Trophoblast cell (in vitro differentiated cells and primary cell): ENCODE data around the gene BNC1.

Experiments used
- DNase-seq, 2 donors: peaks; one replicate each; pipeline ENCODE4 v3.0.0-alpha.2; 2016
- H2AFZ ChIP-seq: 2 replicates; pipeline ENCODE4 v1.6.1; 2013; ENCODE audit warnings: low read length, moderate library complexity, mild to moderate bottlenecking; ENCODE audit not compliant: insufficient read depth, poor library complexity
- H2AK5ac ChIP-seq: 2 replicates; pipeline ENCODE4 v1.6.1; 2013; ENCODE audit warnings: mild to moderate bottlenecking, low read length
- H2BK120ac ChIP-seq: 2 replicates; pipeline ENCODE4 v1.6.1; 2013; ENCODE audit warnings: low read length, mild to moderate bottlenecking, moderate library complexity; ENCODE audit not compliant: insufficient read depth, poor library complexity
- H2BK12ac ChIP-seq: 2 replicates; pipeline ENCODE4 v1.6.1; 2013; ENCODE audit warnings: mild to moderate bottlenecking, low read length, moderate library complexity
- H2BK5ac ChIP-seq: 2 replicates; pipeline ENCODE4 v1.6.1; 2013; ENCODE audit warnings: low read length, low read depth, moderate library complexity, mild to moderate bottlenecking; ENCODE audit not compliant: poor library complexity
- H3K14ac ChIP-seq: 2 replicates; pipeline ENCODE4 v1.6.1; 2013; ENCODE audit warnings: mild to moderate bottlenecking, low read length
- H3K18ac ChIP-seq: 2 replicates; pipeline ENCODE4 v1.6.1; 2013; ENCODE audit warnings: mild to moderate bottlenecking, low read length
- H3K23ac ChIP-seq: 2 replicates; pipeline ENCODE4 v1.6.1; 2013; ENCODE audit warnings: low read length
- H3K27ac ChIP-seq: 2 replicates; pipeline ENCODE4 v1.5.1; 2013; ENCODE audit warnings: low read depth, mild to moderate bottlenecking, inconsistent platforms, low read length, moderate library complexity
- H3K27me3 ChIP-seq: 2 replicates; pipeline ENCODE4 v1.6.1; 2013; ENCODE audit warnings: inconsistent platforms, mild to moderate bottlenecking, low read length, moderate library complexity; ENCODE audit not compliant: insufficient read depth
- H3K36me3 ChIP-seq, 2 experiments: 1 replicate in 1 of 2; 2 replicates in 1 of 2; pipeline ENCODE4 v1.6.1; 2013; ENCODE audit warnings: low read length in 2 of 2, mild to moderate bottlenecking in 2 of 2, moderate library complexity in 1 of 2; ENCODE audit not compliant: insufficient read depth in 2 of 2, control insufficient read depth in 1 of 2
- H3K4ac ChIP-seq: 2 replicates; pipeline ENCODE4 v1.6.1; 2013; ENCODE audit warnings: low read depth, mild to moderate bottlenecking, low read length, moderate library complexity
- H3K4me1 ChIP-seq, 2 experiments: 1 replicate in 1 of 2; 2 replicates in 1 of 2; pipeline ENCODE4 v1.6.1; 2013; ENCODE audit warnings: low read length in 2 of 2, mild to moderate bottlenecking in 2 of 2, moderate library complexity in 1 of 2; ENCODE audit not compliant: insufficient read depth in 2 of 2, control insufficient read depth in 1 of 2
- H3K4me2 ChIP-seq: 2 replicates; pipeline ENCODE4 v1.6.1; 2013; ENCODE audit warnings: inconsistent platforms, mild to moderate bottlenecking, low read length, moderate library complexity
- H3K4me3 ChIP-seq: 2 replicates; pipeline ENCODE4 v1.5.1; 2013; ENCODE audit warnings: mild to moderate bottlenecking, low read depth, low read length, inconsistent platforms
- H3K79me1 ChIP-seq: one replicate; pipeline ENCODE4 v1.6.1; 2013; ENCODE audit warnings: low read length
- H3K79me2 ChIP-seq: 2 replicates; pipeline ENCODE4 v1.6.1; 2013; ENCODE audit warnings: low read length, mild to moderate bottlenecking; ENCODE audit not compliant: control insufficient read depth, insufficient read depth, poor library complexity
- H3K9ac ChIP-seq: 2 replicates; pipeline ENCODE4 v1.6.1; 2013; ENCODE audit warnings: mild to moderate bottlenecking, low read length
- H3K9me3 ChIP-seq: 2 replicates; pipeline ENCODE4 v1.6.1; 2013; ENCODE audit warnings: low read depth, mild to moderate bottlenecking, control low read depth, inconsistent platforms, low read length; ENCODE audit not compliant: insufficient read depth
- H4K12ac ChIP-seq: 2 replicates; pipeline ENCODE4 v1.6.1; 2013; ENCODE audit warnings: low read depth, mild to moderate bottlenecking, low read length, moderate library complexity
- H4K8ac ChIP-seq: 2 replicates; pipeline ENCODE4 v1.6.1; 2013; ENCODE audit warnings: low read depth, mild to moderate bottlenecking, low read length, moderate library complexity
- H4K91ac ChIP-seq: one replicate; pipeline ENCODE4 v1.6.1; 2013; ENCODE audit warnings: low read depth, mild to moderate bottlenecking, low read length, moderate library complexity
- WGBS: extraction: QIAGEN DNeasy Blood & Tissue Kit; methylation state at CpG from one replicate; pipeline ENCODE4 v1.1.7; 2013; ENCODE audit warnings: missing lambda C conversion rate; ENCODE audit not compliant: insufficient read length, insufficient coverage; ENCODE audit errors: extremely low coverage; 5-methylcytosine and 5-hydroxymethylcytosine counted together

Gene BNC1

GRCh38 chr15:83295417-83295816, 11.0 kb upstream of the BNC1 start:
- peaks cover 0 to 2% of the 10 kb centered on the region in 2 experiments for H3K4me1 ChIP-seq
- H3K9me3 ChIP-seq: no peaks in the 10 kb centered on the region
- no peak overlapping the region for H3K14ac ChIP-seq
- no peaks in the 10 kb centered on the region for H3K79me1 ChIP-seq
- H3K23ac ChIP-seq: no peak overlapping the region
- H2AK5ac ChIP-seq: no peak overlapping the region
- H3K4me3 ChIP-seq: no peak overlapping the region
- no peak overlapping the region for H3K9ac ChIP-seq
- H2BK12ac ChIP-seq: no peak overlapping the region
- no peak overlapping the region for H3K27ac ChIP-seq
- H2BK5ac ChIP-seq: no peak overlapping the region
- no peak overlapping the region for H2BK120ac ChIP-seq
- H3K18ac ChIP-seq: no peak overlapping the region
- no peak overlapping the region for H2AFZ ChIP-seq
- no peaks in the 10 kb centered on the region for H3K27me3 ChIP-seq
- no peak overlapping the region for H4K91ac ChIP-seq
- no peaks in the 10 kb centered on the region for H3K79me2 ChIP-seq
- no peak overlapping the region for H3K4me2 ChIP-seq
- no peaks in the 10 kb centered on the region for H3K36me3 ChIP-seq
- no peak overlapping the region for H4K12ac ChIP-seq
- H4K8ac ChIP-seq: no peak overlapping the region
- WGBS: no CpG with 5 or more reads among the region's 6 CpGs
- H3K4ac ChIP-seq: no peak overlapping the region
- DNase-seq: no peak

- Histone ChIP-seq H2BK12ac (no peak overlapping the region), H3K36me3 (no peaks in the 10 kb centered on the region), H3K27ac (no peak overlapping the region), H4K91ac (no peak overlapping the region), H2AK5ac (no peak overlapping the region), H2BK5ac (no peak overlapping the region), H3K9me3 (no peaks in the 10 kb centered on the region), H2AFZ (no peak overlapping the region), H3K14ac (no peak overlapping the region), H3K18ac (no peak overlapping the region), H4K8ac (no peak overlapping the region), H4K12ac (no peak overlapping the region), H2BK120ac (no peak overlapping the region), H3K4me1 (peaks cover 8 to 10% of the 10 kb centered on the region in 2 experiments), H3K9ac (no peak overlapping the region), H3K79me1 (no peaks in the 10 kb centered on the region), H3K79me2 (no peaks in the 10 kb centered on the region), H3K4me2 (no peak overlapping the region), H3K4me3 (no peak overlapping the region), H3K27me3 (no peaks in the 10 kb centered on the region), H3K4ac (no peak overlapping the region), H3K23ac (no peak overlapping the region)
- no peak for DNase-seq
- WGBS: no CpG with 5 or more reads among the region's 1 CpG
Measured at GRCh38 chr15:83293201-83293600, 8.7 kb upstream of the BNC1 start.

- Histone ChIP-seq H3K36me3 (no peaks in the 10 kb centered on the region), H2AFZ (no peak overlapping the region), H4K8ac (no peak overlapping the region), H2AK5ac (no peak overlapping the region), H3K18ac (no peak overlapping the region), H3K4ac (no peak overlapping the region), H4K12ac (no peak overlapping the region), H2BK12ac (no peak overlapping the region), H3K79me2 (no peaks in the 10 kb centered on the region), H3K79me1 (no peaks in the 10 kb centered on the region), H3K4me3 (no peak overlapping the region), H4K91ac (no peak overlapping the region), H3K9me3 (no peaks in the 10 kb centered on the region), H3K4me2 (no peak overlapping the region), H3K4me1 (peaks cover 12 to 15% of the 10 kb centered on the region in 2 experiments), H3K9ac (no peak overlapping the region), H2BK120ac (no peak overlapping the region), H3K27me3 (no peaks in the 10 kb centered on the region), H3K23ac (no peak overlapping the region), H2BK5ac (no peak overlapping the region), H3K14ac (no peak overlapping the region), H3K27ac (no peak overlapping the region)
- DNase-seq: no peak
- WGBS: no CpG with 5 or more reads among the region's 5 CpGs
Measured at GRCh38 chr15:83292317-83292716, 7.9 kb upstream of the BNC1 start.

- H3K4me2 ChIP-seq: no peak overlapping the region
- no peaks in the 10 kb centered on the region for H3K36me3 ChIP-seq
- H2AK5ac ChIP-seq: no peak overlapping the region
- no peak overlapping the region for H4K12ac ChIP-seq
- no peak overlapping the region for H3K23ac ChIP-seq
- no peak overlapping the region for H3K27ac ChIP-seq
- no peak overlapping the region for H2AFZ ChIP-seq
- peaks cover 3% of the 10 kb centered on the region for H3K79me2 ChIP-seq
- H2BK12ac ChIP-seq: no peak overlapping the region
- H4K8ac ChIP-seq: no peak overlapping the region
- no peak overlapping the region for H3K4me3 ChIP-seq
- H3K9ac ChIP-seq: no peak overlapping the region
- peaks cover 10% of the 10 kb centered on the region for H3K79me1 ChIP-seq
- no CpG with 5 or more reads among the region's 4 CpGs for WGBS
- no peak overlapping the region for H3K4ac ChIP-seq
- H3K14ac ChIP-seq: no peak overlapping the region
- no peak overlapping the region for H2BK5ac ChIP-seq
- no peak overlapping the region for H4K91ac ChIP-seq
- H3K4me1 ChIP-seq: peaks cover 21 to 26% of the 10 kb centered on the region in 2 experiments
- H2BK120ac ChIP-seq: no peak overlapping the region
- H3K18ac ChIP-seq: no peak overlapping the region
- no peaks in the 10 kb centered on the region for H3K27me3 ChIP-seq
- no peaks in the 10 kb centered on the region for H3K9me3 ChIP-seq
- no peak for DNase-seq
Measured at GRCh38 chr15:83290236-83290635, 5.8 kb upstream of the BNC1 start.
